ENCODE data around the gene C1QTNF6. TPM values are rescaled to one million over a fixed set of nuclear protein-coding genes. Genes with fewer than 3 reads are reported as not detected.

Gene C1QTNF6
- total and polyA plus RNA-seq, 2 of the 4 experiments (the other 2 are of a cell fraction) = 1.1 to 10.9 TPM

- Histone ChIP-seq H4K20me1 (ENCODE audit: insufficient read depth, low read length) (no peaks in the 10 kb centered on the region), H2AFZ (replicated peaks; ENCODE audit: low read length, poor library complexity) (peak overlapping the region; percentile 52), H2BK20ac (ENCODE audit: low read depth, low read length) (no peak overlapping the region), H2BK5ac (ENCODE audit: low read depth, low read length, poor library complexity, severe bottlenecking) (no peak overlapping the region), H3K4me3 (ENCODE audit: insufficient read depth, low read depth, low read length) (no peak overlapping the region), H3K36me3 (ENCODE audit: control insufficient read depth, insufficient read depth, low read length) (no peaks in the 10 kb centered on the region), H4K8ac (ENCODE audit: low read depth in 2 of 2, low read length in 2 of 2) (no peak overlapping the region), H3K9ac (ENCODE audit: low read depth, low read length) (no peak overlapping the region), H3K9me1 (ENCODE audit: insufficient read depth, low read length) (peaks cover 2% of the 10 kb centered on the region; the same call in 1 of the 2 replicates), H3K27me3 (ENCODE audit: control insufficient read depth, insufficient read depth, low read length) (peaks cover 21% of the 10 kb centered on the region; the same call in 1 of the 2 replicates), H3K4me1 (ENCODE audit: control insufficient read depth, insufficient read depth, low read length) (no peaks in the 10 kb centered on the region), H3K4me2 (ENCODE audit: low read depth, low read length) (no peak overlapping the region), H4K91ac (ENCODE audit: insufficient read depth, low read depth, low read length) (no peak overlapping the region), H3K27ac (ENCODE audit: insufficient read depth, low read length) (no peak overlapping the region), H2BK15ac (ENCODE audit: low read depth, low read length) (no peak overlapping the region), H3K23ac (ENCODE audit: low read depth, low read length) (no peak overlapping the region), H2BK120ac (ENCODE audit: low read depth, low read length) (no peak overlapping the region), H3K56ac (ENCODE audit: extremely low read depth, insufficient read depth, low read length) (no peak overlapping the region), H3K4ac (ENCODE audit: low read depth, low read length) (no peak overlapping the region), H3K79me1 (ENCODE audit: low read depth in 1 of 2, low read length in 2 of 2) (no peaks in the 10 kb centered on the region), H4K5ac (ENCODE audit: low read depth, low read length) (no peak overlapping the region), H3K14ac (replicated peaks; ENCODE audit: low read depth, low read length) (no peak overlapping the region), H3K9me3 (ENCODE audit: control insufficient read depth, insufficient read depth, low read length) (peaks cover 4% of the 10 kb centered on the region), H3K18ac (ENCODE audit: low read depth, low read length) (no peak overlapping the region), H2AK9ac (replicated peaks; ENCODE audit: low read depth, low read length, poor library complexity) (no peak overlapping the region), H2AK5ac (ENCODE audit: low read depth, low read length) (no peak overlapping the region)
- ChIA-PET POLR2A (ENCODE audit: unreplicated experiment) (no interaction called here), CTCF (no interaction called here)
- no TSS peak for BruUV-seq (replicated peaks)
- in situ Hi-C loops (cut with MboI; ENCODE audit: low sequenced_read_pairs) = no loop called here
- DNase-seq (no peak), ATAC-seq (ENCODE audit: low read depth) (no peak)
- 87% methylated on average over 3 of the region's 8 CpGs; no CpG with 5 or more reads in 1 of the 2 experiments for WGBS, 2 experiments (ENCODE audit: extremely low coverage in 2 of 2, insufficient read length in 1 of 2)
- no peak for TF ChIP-seq NFE2L2 (IDR thresholded peaks at IDR 0.05; ENCODE audit: low read depth, low read length)
- no peak for TF ChIP-seq ELK1 (IDR thresholded peaks at IDR 0.05; ENCODE audit: borderline replicate concordance, low read depth, low read length)
- TF ChIP-seq RAD21 (IDR thresholded peaks at IDR 0.05; ENCODE audit: low read length) = no peak
- no peak for TF ChIP-seq SMC3 (IDR thresholded peaks at IDR 0.05; ENCODE audit: low read depth, low read length)
- no peak for TF ChIP-seq CEBPB (IDR thresholded peaks at IDR 0.05; ENCODE audit: low read depth, low read length)
- TF ChIP-seq CTCF (conservative IDR thresholded peaks at IDR 0.05; ENCODE audit: low read depth, low read length) = no peak
- no peak for TF ChIP-seq USF2 (IDR thresholded peaks at IDR 0.05; ENCODE audit: low read depth, low read length)
- no peak for TF ChIP-seq MAZ (IDR thresholded peaks at IDR 0.05; ENCODE audit: borderline replicate concordance, low read depth, low read length)
- TF ChIP-seq MXI1 (IDR thresholded peaks at IDR 0.05; ENCODE audit: borderline replicate concordance, low read depth, low read length) = no peak
- TF ChIP-seq RFX5 (IDR thresholded peaks at IDR 0.05; ENCODE audit: low read depth, low read length) = no peak
- TF ChIP-seq CHD1 (IDR thresholded peaks at IDR 0.05; ENCODE audit: low read depth, low read length) = no peak
- no peak for TF ChIP-seq POLR2A (IDR thresholded peaks at IDR 0.05; ENCODE audit: low read depth, low read length)
- TF ChIP-seq RCOR1 (IDR thresholded peaks at IDR 0.05; ENCODE audit: insufficient replicate concordance, low read length) = no peak
- TF ChIP-seq MAFK (IDR thresholded peaks at IDR 0.05; ENCODE audit: low read depth, low read length) = no peak
- intact Hi-C loops (cut with micrococcal nuclease) = no loop called here
- dilution Hi-C loops (cut with HindIII; ENCODE audit: low sequenced_read_pairs, unreplicated experiment) = no loop called here
These were observed 32.1 kb downstream of the C1QTNF6 start for GRCh38 chr22:37155971-37156370.
